Loucy (cell line): ENCODE results near the gene NHERF1.

Experiments used
- CTCF ChIP-seq: fragments of 200-600 bp; sonication (generic); conservative IDR thresholded peaks from 2 replicates; pipeline ENCODE4 v1.5.1; 2014; ENCODE audit warnings: mild to moderate bottlenecking, antibody characterized with exemption, low read length
- EZH2phosphoT487 ChIP-seq: fragments of 200-600 bp; IDR thresholded peaks from 2 replicates; pipeline ENCODE4 v1.6.1; 2018; ENCODE audit warnings: antibody characterized with exemption, mild to moderate bottlenecking, moderate library complexity, borderline replicate concordance

- TF ChIP-seq CTCF (no peak), EZH2phosphoT487 (no peak)
Measured at GRCh38 chr17:74800531-74800930, 52.1 kb downstream of the NHERF1 start.
